Nephron progenitor cell (in vitro differentiated cells): Measurements from ENCODE around the gene TTC33.

Source experiments
- DNase-seq: peaks from one replicate; pipeline ENCODE4 v3.0.0; 2021
- H3K27ac Mint-ChIP-seq: 2 replicates; pipeline ENCODE4 v1.8.0; 2021; ENCODE audit warnings: mild to moderate bottlenecking, moderate library complexity, mixed read lengths
- H3K27me3 Mint-ChIP-seq: 2 replicates; pipeline ENCODE4 v1.8.0; 2021; ENCODE audit warnings: mild to moderate bottlenecking, low read depth, mixed read lengths; ENCODE audit not compliant: poor library complexity
- H3K36me3 Mint-ChIP-seq: 2 replicates; pipeline ENCODE4 v1.8.0; 2021; ENCODE audit warnings: low read depth, mixed read lengths
- H3K4me1 Mint-ChIP-seq: 2 replicates; pipeline ENCODE4 v1.8.0; 2021; ENCODE audit warnings: mixed read lengths
- H3K4me3 Mint-ChIP-seq: 2 replicates; pipeline ENCODE4 v1.8.0; 2021; ENCODE audit warnings: mild to moderate bottlenecking, moderate library complexity, mixed read lengths
- H3K9me3 Mint-ChIP-seq: 2 replicates; pipeline ENCODE4 v1.8.0; 2021; ENCODE audit warnings: mild to moderate bottlenecking, moderate library complexity, mixed read lengths
- CTCF ChIP-seq: fragments of 200-600 bp; sonication (generic); IDR thresholded peaks from 2 replicates; pipeline ENCODE4 v1.5.0; 2021; ENCODE audit warnings: antibody characterized with exemption

Gene TTC33

DNA sequence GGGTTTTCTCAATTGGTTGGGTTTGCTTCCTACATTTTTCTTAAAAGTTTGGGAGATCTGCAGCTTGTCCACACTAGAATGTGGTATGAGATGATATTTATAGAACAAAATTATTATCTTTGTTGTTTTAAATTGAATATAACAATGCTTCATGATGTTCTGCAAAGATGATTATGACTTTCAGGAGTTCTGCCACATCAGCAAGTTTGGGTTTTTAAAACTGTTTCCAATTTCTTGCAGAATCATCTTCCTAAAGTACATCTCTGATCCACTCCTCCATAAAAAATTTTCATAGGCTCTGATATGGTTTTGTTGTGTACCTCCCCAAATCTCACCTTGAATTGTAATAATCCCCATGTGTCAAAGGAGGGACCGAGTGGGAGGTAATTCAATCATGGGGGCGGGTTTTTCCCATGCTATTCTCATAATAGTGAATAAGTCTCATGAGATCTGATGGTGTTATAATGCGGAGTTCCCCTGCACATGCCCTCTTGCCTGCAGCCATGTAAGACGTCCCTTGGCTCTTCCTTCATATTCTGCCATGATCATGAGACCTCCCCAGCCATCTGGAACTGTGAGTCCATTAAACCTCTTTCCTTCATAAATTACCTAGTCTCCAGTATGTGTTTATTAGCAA lies 195.2 kb downstream of the TTC33 start:
- H3K9me3 Mint-ChIP-seq = no peaks in the 10 kb centered on the region
- H3K27ac Mint-ChIP-seq = no peak overlapping the region
- H3K4me1 Mint-ChIP-seq = no peaks in the 10 kb centered on the region
- TF ChIP-seq CTCF = no peak
- no peak overlapping the region for H3K4me3 Mint-ChIP-seq
- no peaks in the 10 kb centered on the region for H3K36me3 Mint-ChIP-seq
- DNase-seq = no peak
- H3K27me3 Mint-ChIP-seq = peaks cover 3% of the 10 kb centered on the region

DNA sequence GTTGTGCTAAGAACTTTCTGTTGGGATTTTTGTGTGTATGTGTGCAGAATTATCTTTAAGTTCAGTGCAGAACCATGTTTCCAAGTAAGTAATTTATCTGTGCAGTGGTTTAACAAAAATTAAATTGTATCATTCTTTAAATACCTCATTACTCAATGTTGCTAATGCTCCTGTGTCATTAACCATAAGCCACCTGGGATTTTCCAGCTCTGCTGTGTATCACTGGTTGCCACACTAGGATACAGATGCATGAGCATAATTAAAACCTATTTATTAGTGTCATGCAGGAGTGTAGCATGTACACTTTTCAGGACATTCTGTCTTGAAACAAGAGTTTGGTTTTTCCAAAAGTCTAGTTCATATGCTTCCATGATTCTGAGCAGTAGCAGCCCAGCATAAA lies 196.5 kb downstream of the TTC33 start:
- Mint-ChIP-seq H3K27me3 (peaks cover 3% of the 10 kb centered on the region), H3K27ac (no peak overlapping the region), H3K9me3 (no peaks in the 10 kb centered on the region), H3K4me3 (no peak overlapping the region), H3K4me1 (no peaks in the 10 kb centered on the region), H3K36me3 (no peaks in the 10 kb centered on the region)
- no peak for DNase-seq
- no peak for TF ChIP-seq CTCF

- DNase-seq = no peak
- H3K27me3 Mint-ChIP-seq = peaks cover 3% of the 10 kb centered on the region
- H3K27ac Mint-ChIP-seq = no peak overlapping the region
- TF ChIP-seq CTCF = no peak
- no peaks in the 10 kb centered on the region for H3K36me3 Mint-ChIP-seq
- H3K9me3 Mint-ChIP-seq = no peaks in the 10 kb centered on the region
- H3K4me1 Mint-ChIP-seq = no peaks in the 10 kb centered on the region
- no peak overlapping the region for H3K4me3 Mint-ChIP-seq
Measured at GRCh38 chr5:40557501-40557900, 198.3 kb downstream of the TTC33 start.

GRCh38 chr5:40556811-40557210 lies 198.9 kb downstream of the TTC33 start:
- DNase-seq = no peak
- no peak overlapping the region for H3K4me3 Mint-ChIP-seq
- H3K4me1 Mint-ChIP-seq = no peaks in the 10 kb centered on the region
- no peak overlapping the region for H3K27ac Mint-ChIP-seq
- H3K27me3 Mint-ChIP-seq = peaks cover 3% of the 10 kb centered on the region
- H3K36me3 Mint-ChIP-seq = no peaks in the 10 kb centered on the region
- no peaks in the 10 kb centered on the region for H3K9me3 Mint-ChIP-seq
- TF ChIP-seq CTCF = no peak

GRCh38 chr5:40555886-40556285 lies 199.9 kb downstream of the TTC33 start:
- Mint-ChIP-seq H3K4me3 (no peak overlapping the region), H3K9me3 (no peaks in the 10 kb centered on the region), H3K4me1 (no peaks in the 10 kb centered on the region), H3K27me3 (peaks cover 3% of the 10 kb centered on the region), H3K27ac (no peak overlapping the region), H3K36me3 (no peaks in the 10 kb centered on the region)
- DNase-seq = no peak
- no peak for TF ChIP-seq CTCF

DNA sequence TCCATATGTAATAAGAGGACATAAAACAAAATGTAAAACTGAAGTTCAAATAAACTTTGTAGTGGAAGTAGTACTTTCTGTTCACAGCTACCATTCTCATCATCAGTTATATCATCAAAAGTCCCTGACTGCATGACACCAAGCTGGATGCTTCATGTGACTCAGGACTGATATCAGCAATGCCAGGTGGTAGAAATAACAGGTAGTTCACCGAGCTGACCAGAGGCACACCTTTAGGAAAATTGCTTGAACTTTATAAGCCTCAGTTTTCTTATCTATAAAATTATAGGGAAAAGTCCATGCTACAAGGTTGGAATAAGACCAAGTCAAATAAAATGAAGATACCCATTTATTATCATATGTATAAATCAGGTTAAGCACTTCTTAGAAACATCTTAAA lies 200.9 kb downstream of the TTC33 start:
- H3K9me3 Mint-ChIP-seq = no peaks in the 10 kb centered on the region
- H3K4me3 Mint-ChIP-seq = no peak overlapping the region
- no peaks in the 10 kb centered on the region for H3K27me3 Mint-ChIP-seq
- H3K4me1 Mint-ChIP-seq = no peaks in the 10 kb centered on the region
- H3K36me3 Mint-ChIP-seq = no peaks in the 10 kb centered on the region
- DNase-seq = no peak
- no peak for TF ChIP-seq CTCF
- H3K27ac Mint-ChIP-seq = no peak overlapping the region
